HG03520 (cell line): ENCODE measurements around the gene HOXD9.

Source experiments
- ATAC-seq: cut with Tn5 transposase; IDR thresholded peaks from one replicate; pipeline ENCODE4 v1.9.1; 2021; ENCODE audit warnings: mild to moderate bottlenecking, moderate library complexity; ENCODE audit not compliant: unreplicated experiment

Gene HOXD9

DNA sequence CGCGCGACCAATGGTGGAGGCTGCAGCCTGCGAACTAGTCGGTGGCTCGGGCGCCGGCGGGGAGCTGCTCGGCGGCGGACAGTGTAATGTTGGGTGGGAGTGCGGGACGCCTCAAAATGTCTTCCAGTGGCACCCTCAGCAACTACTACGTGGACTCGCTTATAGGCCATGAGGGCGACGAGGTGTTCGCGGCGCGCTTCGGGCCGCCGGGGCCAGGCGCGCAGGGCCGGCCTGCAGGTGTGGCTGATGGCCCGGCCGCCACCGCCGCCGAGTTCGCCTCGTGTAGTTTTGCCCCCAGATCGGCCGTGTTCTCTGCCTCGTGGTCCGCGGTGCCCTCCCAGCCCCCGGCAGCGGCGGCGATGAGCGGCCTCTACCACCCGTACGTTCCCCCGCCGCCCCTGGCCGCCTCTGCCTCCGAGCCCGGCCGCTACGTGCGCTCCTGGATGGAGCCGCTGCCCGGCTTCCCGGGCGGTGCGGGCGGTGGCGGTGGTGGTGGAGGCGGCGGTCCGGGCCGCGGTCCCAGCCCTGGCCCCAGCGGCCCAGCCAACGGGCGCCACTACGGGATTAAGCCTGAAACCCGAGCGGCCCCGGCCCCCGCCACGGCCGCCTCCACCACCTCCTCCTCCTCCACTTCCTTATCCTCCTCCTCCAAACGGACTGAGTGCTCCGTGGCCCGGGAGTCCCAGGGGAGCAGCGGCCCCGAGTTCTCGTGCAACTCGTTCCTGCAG, at the start of gene HOXD9:
Gene HOXD9 (plus strand): TSS at position 37 of the 728 bp plus-strand sequence. CDS start 50 bp downstream, at position 87.
- ATAC-seq: no peak

DNA sequence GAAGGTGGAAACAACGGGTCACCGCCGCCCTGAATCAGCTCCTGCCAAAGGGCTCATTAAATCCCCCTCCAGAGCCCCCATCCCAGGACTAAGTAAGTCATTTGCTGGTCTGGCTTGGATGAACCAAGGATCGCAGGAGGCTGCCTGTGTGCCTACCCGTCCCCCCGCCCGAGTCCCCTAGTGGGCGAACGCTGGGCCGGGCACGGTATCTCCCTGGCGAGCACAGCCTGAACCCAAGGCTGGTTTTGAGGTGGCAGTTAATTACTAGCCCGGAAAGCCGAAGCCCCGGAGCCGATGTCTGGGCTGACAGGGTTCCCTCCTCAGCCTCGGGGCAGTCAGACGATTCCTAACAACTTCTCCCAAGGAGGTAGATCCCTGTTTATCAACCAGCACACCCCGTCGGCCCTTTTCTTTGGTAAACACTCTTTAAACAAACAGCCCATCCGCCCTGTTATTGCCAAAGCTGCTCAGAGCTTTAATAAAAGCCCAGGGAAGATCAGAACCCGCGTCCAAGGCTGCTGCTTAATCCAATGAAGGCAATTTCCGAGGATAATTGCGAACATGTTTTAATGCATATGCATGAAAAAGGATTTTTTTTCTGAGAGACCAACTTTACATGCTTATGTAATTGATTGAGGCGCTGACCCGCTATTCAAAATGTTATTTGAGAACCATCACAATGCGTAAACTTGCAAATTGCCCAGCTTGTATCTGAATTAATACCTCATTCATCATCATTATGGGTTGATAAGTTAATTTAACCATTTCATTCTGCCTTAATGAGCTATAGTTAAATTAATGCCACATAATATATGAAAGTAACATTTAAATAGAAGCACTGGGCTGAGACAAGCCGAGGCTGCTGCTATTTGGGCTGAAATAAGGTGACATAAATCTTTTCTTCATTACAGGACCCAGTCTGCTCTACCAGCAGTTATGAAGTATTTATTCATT, 49.3 kb upstream of the HOXD9 start:
- ATAC-seq: no peak

DNA sequence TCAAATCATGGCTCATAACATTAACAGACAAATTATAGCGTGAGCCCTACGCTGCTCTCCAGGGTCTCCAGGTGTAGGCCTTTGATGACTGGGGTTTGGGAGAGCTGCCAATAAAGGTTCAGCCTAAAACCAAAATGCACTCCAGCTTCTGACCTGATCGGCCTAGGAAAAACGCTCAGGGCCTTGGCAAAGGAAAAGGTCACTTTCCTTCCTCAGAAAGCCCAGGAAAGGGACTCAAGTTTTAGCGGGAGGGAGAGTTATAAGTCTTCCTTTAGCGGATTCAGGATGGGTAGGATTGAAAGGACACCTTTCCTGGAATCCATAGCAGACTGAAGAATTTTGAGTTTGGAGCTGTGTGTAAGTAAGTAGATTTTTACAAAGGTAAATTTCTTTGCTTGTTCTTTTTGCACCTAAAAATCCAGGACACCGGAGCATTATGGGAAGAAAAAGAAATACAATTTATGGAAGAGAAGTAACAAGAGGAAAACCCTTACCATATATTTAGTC, 47.5 kb upstream of the HOXD9 start:
- ATAC-seq: no peak

DNA sequence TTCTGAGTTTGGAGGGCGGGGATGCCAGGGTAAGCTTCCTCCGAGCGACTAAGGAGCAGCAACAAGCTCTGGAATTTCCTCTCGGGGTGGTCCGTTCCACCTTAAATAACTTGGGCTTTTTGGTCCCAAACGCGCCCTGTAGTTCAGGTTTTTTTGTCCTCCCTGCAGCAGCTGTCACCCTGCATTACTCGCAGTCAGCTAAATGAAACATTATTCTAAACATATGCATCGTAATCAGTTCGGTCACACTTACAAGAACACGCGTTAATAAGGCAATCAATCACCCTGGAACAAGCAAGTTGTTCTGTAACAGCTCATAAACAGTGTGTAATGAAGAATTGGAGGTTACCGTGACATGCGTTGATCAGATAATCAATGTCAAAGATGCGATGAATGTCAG, 47.0 kb upstream of the HOXD9 start:
- ATAC-seq: no peak

DNA sequence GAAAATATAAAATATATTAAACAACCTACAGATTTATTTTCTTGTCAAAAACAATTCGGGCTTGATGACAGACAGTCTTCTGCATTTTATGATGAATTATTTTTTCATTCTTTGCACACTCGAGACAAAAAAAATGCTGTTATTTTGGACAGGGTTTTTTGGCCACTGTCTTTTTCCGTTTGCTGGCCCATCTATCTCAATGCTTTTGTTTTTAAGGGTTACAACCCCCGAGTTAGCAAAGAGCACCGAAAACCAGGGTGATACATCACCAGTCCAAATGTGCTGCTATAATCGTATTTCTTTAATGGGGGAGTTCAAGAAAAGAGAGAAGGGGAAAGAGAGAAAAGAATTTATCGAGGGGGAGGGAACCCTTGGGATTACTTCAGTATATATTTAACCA, 46.5 kb upstream of the HOXD9 start:
- no peak for ATAC-seq

DNA sequence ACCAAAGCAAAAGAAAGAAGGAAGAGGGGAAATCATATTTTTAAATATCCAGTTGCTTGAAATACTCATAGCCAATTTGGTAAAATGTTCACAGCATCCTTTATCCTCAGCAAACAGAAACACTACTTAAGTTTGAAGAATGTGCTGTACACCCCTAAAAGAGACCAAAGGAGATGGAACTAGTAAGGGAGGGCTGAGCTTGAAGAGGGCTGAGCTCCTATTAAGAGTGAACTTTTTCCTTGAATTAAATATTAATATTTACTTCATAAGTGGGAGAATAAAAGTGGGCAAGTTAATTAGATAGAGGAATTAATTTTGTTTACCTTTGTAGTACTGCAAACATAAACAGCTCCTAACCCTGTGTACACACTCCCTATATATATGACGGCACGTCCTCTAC, 45.7 kb upstream of the HOXD9 start:
- ATAC-seq: no peak

DNA sequence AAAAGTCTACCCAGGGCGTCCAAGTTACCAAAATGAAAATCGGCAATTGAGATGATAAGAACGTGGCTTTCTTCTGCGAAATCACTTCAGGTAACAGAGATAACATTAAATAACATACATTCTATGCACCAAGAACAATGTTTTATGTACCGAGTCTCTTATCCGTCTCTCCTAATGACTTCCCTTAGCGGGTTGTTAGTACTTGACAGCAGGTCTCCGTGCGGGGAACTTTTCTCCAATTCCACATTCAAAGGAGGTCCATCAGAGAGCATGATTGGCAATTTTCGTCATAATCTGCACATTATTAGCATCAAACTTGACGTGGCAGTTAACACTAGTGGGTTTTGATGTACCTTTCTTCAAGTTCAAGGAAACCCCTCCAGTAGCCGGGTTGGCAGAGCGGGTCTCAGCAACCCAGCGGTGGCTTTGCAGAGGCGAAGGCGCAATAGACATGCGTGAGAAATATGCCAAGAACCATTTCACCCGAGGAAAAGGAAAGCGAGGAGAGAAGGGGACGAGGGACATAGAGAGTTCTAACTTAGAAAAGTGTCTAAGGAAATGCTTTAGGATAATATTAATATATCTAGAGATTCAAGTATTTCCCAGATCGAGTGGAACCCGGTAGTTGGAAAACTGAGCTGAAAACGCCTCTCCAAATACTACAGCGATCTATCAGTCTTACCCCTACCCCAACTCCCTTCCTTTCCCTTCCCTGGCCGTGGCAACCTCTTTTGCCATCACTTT, 43.8 kb upstream of the HOXD9 start:
- no peak for ATAC-seq

DNA sequence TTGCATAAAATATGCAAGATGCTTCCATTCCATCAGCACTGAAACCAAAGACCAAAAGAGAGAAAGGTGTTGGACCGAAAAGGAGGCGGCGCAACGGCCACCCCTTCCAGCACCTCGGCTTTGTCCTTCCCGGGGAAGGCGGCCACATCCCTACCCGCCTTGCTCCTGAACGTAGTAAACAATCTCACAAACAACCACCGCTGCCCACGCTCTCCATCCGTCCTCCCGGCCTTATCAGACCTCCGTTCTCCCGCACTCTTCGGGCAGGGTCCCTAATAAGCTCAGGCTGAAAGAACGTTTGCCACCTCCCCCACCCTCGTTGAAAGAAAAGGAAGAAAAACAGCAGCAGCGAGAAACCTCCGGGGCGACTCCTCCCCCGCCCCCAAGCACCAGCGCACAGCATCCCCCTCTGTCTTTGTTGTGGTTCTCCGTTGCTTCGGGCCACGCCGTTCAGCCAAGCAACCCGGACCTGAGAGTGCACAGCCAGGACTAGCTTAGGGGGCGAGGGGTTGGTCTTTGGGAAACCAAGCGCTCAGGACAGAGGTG, 43.2 kb upstream of the HOXD9 start:
- ATAC-seq: no peak

DNA sequence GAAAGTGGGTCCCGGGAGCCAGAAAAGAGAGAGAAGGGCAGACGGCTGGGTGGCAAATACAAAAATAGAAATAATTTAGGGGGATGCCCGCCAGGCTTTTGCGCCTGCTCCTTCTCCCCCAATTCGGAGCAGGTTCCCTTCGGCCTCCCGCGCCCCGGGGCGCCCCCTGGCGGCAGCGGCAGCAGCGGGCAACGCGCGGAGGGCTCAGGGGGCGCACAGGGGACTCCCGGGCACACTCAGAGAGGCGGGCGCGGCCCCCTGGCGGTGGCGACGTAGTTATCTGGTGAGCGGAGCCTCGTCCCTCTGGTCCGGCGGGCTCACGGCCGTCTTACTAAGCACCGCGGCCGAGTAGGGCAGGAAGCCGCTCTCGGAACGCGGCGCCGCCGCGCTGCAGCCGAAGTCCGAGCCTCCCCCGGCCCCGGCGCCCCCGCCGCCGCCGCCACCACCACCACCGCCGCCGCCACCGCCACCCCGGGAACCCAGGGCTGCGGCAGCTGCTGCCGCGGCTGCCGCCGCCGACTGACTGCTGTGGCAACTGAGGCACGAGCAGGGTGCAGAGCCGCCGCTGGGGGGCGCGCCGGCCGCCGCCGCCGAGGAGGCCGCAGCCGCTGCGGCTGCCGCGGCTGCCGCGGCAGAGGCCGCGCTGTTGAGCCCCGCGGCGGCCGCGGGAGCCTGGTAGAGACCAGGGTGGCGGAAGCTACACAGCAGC, 42.5 kb upstream of the HOXD9 start:
- no peak for ATAC-seq

DNA sequence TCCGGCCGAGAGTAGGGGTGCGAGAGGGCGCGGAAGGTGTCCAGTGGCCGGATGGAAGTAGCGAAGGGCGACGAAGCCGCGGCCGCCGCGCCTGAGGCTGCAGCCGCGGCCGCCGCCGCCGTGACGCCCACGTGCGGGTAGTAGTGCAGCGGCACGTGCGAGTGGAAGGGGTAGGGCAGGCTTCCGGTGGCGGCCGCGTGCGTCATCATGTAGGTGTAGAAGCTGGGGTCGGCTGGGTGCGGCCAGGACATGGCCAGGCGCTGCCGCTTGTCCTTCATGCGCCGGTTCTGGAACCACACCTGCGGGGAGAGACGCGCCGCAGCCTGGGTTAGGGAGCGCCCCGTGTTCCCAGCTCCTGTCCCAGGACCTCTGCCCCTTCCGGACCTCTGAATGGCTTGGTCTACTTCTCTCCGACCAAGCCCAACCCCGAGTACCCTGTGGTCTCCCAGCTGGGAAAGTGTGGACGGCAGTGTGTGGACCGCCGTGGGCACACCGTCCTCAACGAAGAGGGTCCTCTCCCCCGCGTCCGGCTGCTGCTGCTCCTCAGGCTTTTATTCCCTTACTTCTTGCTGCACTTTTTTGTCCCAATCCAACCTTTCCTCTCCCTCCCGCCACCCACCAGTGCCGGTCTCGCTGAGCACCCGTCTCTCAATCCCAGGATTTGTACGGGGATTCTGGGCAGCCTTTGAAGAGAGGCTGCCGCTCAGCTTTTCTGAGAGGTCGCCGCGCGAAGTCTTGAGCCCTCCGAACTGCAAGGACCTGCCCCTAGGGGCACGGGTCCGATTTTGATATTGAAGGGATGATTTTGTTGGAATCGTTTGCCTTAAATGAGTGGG, 41.8 kb upstream of the HOXD9 start:
- no peak for ATAC-seq

DNA sequence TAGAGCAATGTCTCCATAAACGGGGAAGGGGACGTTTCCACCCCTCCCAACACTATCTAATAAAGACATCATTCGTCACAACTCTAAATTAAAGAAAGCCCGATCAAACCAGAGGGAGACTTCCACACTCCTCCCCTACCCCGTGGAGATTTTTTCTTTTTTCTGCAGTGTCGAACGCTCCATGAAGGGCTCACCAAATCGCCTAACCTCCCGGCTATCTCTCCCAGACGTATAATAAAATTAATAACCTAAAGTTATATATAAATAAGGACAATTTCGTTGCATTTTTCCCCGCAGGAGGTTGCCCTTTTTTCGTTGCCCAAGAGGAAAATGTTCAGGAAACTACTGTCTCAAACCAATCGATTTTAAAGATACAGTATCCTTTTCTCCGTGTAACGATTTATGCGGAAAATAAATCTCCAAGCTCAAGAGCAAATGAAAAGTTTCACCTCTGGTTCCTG, 41.1 kb upstream of the HOXD9 start:
- ATAC-seq: no peak

DNA sequence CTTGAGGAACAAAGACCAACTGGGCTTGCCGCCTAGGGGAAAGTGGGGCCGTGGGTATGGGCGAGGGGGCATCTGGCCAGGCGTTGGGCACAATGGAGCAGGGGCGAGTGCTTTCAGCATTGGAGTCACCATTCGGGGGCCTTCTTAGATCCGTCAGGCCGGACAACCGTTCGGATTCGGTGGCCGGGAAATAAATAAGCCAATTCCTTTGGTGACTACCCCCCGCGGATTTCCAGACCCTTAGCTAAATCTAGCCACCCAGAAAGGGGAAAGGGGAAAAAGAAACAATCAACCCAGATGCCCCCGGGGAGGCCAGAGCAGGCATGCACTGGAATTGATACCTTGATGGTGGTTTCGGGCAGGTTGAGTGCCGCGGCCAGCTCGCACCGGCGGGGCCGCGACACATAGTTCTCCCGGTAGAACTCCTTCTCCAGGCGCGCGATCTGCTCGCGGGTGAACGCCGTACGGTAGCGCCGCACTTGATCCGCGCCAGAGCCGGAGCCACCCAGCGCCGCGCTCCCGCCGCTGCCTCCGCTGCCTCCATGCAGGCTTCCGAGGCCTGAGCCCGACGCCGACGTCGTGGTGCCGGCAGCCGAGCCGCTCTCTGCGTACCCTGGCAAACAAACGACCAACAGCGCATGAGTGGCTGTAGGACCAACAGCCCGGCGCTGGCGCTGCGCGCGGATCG, 40.5 kb upstream of the HOXD9 start:
- ATAC-seq: no peak

DNA sequence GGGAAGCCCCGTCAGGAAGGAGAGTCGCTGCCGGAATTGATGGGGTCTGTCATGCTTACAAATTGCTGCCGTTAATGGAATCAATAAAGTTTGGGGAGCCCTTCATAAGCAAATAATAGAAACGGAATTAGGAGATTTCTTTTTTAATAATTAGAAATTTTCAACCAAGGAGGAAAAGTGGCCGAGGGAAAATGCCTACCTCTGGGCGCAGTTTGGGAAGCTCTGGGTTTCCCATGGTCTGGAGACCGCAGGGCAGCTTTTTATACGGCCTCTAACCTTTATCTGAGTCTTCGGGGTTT, 40.0 kb upstream of the HOXD9 start:
- ATAC-seq: no peak

DNA sequence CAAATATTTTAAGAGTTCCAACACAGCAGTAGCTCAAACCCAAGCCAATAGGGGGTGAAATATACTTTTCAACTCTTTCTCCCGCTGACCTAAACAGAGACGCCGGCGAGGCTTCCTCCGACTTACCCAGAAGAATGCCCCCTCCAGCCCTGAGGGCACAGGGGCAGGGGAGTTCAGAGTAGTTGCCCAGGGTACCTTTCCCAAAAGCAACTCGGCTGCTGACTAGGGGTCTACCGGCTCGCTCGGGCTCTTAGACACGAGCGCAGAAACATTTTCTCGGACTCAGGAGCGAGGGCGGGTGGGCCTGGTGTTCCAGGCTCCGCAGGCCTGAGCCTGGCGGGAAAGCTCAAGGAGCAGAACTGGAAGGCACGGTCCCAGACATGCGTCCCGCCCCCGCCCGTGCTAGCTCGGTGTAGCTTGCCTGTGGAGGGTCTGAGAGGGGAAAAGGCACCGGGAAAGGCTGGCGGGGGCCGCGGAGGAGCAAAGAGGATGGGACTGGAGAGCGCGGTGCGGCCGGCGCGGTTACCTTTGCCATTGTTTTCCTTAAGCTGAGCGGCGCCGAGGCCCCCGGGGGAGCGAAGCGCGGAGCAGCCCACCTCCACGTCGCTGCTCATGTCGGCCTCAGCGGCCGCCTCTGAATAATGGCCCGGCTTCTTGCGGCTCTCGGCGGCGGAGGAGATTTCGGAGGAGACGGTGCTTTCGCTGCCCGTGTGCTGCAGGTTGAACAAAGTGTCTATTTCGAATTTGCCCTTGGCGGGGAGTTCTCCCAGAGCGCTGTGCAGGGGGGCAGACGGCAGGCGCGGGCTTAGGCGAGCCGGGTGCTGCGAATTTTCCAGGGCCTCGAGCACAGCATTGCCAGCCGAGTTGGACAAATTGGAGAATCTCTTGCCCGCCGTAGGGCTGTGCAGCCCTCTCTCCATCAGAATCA, 39.4 kb upstream of the HOXD9 start:
- ATAC-seq: no peak

DNA sequence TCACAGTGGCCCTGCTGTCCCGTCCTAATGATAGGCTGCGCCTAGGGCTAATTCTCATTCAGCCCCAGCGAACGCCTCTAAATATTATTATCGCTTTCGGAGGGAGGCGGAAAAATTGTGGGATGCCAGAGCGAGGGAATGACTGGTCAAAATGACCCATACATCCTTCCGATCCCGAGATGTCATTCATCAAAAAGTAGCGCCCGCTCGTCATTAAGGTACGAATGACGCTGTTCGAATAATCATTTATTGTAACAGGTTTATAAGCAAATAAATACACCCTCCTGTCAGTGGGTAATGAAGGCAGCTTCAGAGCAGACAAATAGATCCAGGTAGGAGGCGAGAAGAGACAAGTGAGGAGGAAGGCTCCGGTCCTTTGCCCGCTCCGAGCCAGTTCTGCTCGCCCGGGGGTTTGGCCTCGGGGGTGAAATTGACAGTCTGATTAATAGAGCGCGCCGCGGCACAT, 38.7 kb upstream of the HOXD9 start, which contains the start of gene EVX2:
Gene EVX2 (minus strand): TSS at position 167 of the 466 bp plus-strand sequence. CDS start 186 bp downstream, outside the sequence.
- no peak for ATAC-seq

DNA sequence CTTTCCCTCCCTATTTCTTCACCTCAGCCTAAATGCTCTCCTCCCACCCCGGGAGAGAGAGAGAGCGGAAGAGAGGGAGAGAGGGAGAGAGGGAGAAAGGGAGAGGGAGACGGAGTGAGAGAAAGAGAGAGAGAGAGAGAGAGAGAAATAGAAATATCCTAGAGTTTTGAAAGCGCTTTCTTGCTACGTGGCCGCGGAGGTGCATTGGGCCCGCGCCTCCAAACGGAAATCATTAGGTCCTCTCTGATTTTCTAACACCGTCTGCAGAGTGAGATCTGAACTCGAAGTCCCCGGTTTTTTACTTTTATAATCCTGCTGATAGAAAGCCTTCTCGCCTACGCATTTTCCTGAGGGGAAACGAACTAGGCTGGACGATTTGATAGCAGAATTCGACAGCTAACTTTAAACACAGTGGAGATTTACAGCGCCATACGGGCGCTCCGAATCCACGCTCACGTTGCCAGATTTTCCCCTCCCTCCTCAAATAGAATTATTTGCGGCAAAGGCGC, 37.9 kb upstream of the HOXD9 start:
- no peak for ATAC-seq

DNA sequence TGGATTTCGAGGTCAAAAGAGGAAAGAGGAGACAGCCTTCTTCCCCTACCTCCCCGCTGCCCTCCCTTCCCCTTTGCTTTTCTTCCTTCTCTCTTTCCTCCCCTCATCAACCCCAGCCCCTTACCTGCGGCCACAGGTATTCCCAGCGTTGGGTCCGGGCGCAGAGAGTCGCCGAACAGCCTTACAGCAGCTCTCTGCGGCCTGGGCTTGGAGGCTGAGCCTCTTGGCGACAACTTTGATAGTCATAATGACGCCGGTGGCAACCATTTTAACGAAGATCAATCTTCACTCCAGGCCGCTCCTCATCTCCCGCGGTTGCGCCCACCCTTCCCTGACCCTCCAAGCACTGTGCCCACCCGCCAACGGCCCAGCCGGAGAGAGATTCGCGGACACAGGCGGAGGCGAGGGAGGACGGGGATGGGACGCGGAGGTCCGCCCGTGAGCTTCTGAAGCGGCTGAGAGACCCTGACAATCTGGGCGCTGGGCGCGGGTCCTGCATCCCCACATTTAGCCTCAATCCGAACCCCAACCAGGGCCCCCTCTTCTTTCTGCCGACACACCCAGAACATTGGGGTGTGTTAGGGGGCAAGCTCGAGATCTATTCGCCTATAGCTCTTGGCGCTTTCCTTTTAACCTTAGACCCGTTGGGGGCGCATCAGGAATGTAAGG, 37.3 kb upstream of the HOXD9 start:
- ATAC-seq: no peak
